ENCODE results near the gene FAM3A. TPM values are rescaled to one million over a fixed set of nuclear protein-coding genes. Genes with fewer than 3 reads are reported as not detected.
A peak's percentile ranks its signal among the peaks of the same experiment; 100 is the strongest.

Gene FAM3A
- total and polyA plus RNA-seq, 9 of the 15 experiments (the other 6 are each of a cell fraction or from before 2014, with no cell fraction given): 0.75 to 70.6 (median 27.0) TPM

GRCh38 chrX:154490414-154491083, 25.5 kb downstream of the FAM3A start, which contains the start of gene SLC10A3 (continued):
- TF ChIP-seq RNF219 (CRISPR knock-in tag; IDR thresholded peaks at IDR 0.05) (no peak), ZNF583 (CRISPR knock-in tag; IDR thresholded peaks at IDR 0.05) (no peak), MAFF (IDR thresholded peaks at IDR 0.05; ENCODE audit: low read length) (no peak), ZNF592 (IDR thresholded peaks at IDR 0.05) (0 out of 2 replicates have a peak, but pooled peaks have one; percentile 41), ZNF444 (CRISPR knock-in tag; IDR thresholded peaks at IDR 0.05) (no peak), ZKSCAN1 (IDR thresholded peaks at IDR 0.05; ENCODE audit: low read depth, low read length) (no peak), NR3C1 (CRISPR knock-in tag; IDR thresholded peaks at IDR 0.05) (no peak), RCOR1 (IDR thresholded peaks at IDR 0.05; ENCODE audit: borderline replicate concordance in 1 of 2, low read depth in 2 of 2, low read length in 2 of 2) (no peak; a peak in 1 of 4 replicates), SRF (CRISPR knock-in tag; IDR thresholded peaks at IDR 0.05) (no peak), ZNF717 (CRISPR knock-in tag; IDR thresholded peaks at IDR 0.05) (no peak), MCM5 (IDR thresholded peaks at IDR 0.05; ENCODE audit: low read depth) (no peak), SP1 (CRISPR knock-in tag; IDR thresholded peaks at IDR 0.05) (peak; percentile 69), BRD4 (IDR thresholded peaks at IDR 0.05) (no peak), ZNF668 (CRISPR knock-in tag; IDR thresholded peaks at IDR 0.05) (no peak), ZNF217 (CRISPR knock-in tag; IDR thresholded peaks at IDR 0.05) (no peak), MLLT1 (IDR thresholded peaks at IDR 0.05) (no peak), FOXA3 (CRISPR knock-in tag; conservative IDR thresholded peaks at IDR 0.05 in 1 of 2, IDR thresholded peaks at IDR 0.05 in 1 of 2) (no peak), ZNF354B (CRISPR knock-in tag; IDR thresholded peaks at IDR 0.05) (no peak), NONO (IDR thresholded peaks at IDR 0.05; ENCODE audit: low read depth in 2 of 2, low read length in 1 of 2) (peak; percentile 90), ZNF584 (CRISPR knock-in tag; IDR thresholded peaks at IDR 0.05; ENCODE audit: low read depth) (no peak)
